DOHH2 (cell line): ENCODE data around the gene NELFCD.
"Not testable (repeated sequence)": the region's sequence is repeated elsewhere in the genome, so short reads cannot be mapped to it uniquely, and the experiment has no call there.

Source experiments
- H3F3A ChIP-seq: fragments of 200-600 bp; sonication (generic), shearing (Covaris generic); 2 replicates; pipeline ENCODE4 v1.6.0; 2016; ENCODE audit warnings: antibody characterized with exemption, mild to moderate bottlenecking; ENCODE audit not compliant: control insufficient read depth, insufficient read depth
- H3K27ac ChIP-seq: fragments of 200-600 bp; sonication (generic); 2 replicates; pipeline ENCODE4 v1.5.1; 2014; ENCODE audit warnings: low read depth, mild to moderate bottlenecking, low read length, moderate library complexity
- H3K27me3 ChIP-seq: fragments of 200-600 bp; sonication (generic); 2 replicates; pipeline ENCODE4 v1.6.1; 2014; ENCODE audit warnings: mild to moderate bottlenecking, low read length, mixed read lengths; ENCODE audit not compliant: control insufficient read depth
- H3K36me3 ChIP-seq: fragments of 200-600 bp; sonication (generic); 2 replicates; pipeline ENCODE4 v1.6.1; 2014; ENCODE audit warnings: mild to moderate bottlenecking, low read length, moderate library complexity, mixed read lengths; ENCODE audit not compliant: control insufficient read depth
- H3K4me1 ChIP-seq: fragments of 200-600 bp; sonication (generic); 2 replicates; pipeline ENCODE4 v1.6.1; 2014; ENCODE audit warnings: mild to moderate bottlenecking, low read length, mixed read lengths; ENCODE audit not compliant: control insufficient read depth
- H3K4me2 ChIP-seq: fragments of 200-600 bp; sonication (generic); 2 replicates; pipeline ENCODE4 v1.6.0; 2014; ENCODE audit warnings: mild to moderate bottlenecking, low read length, moderate library complexity
- H3K4me3 ChIP-seq: fragments of 200-600 bp; sonication (generic); 2 replicates; pipeline ENCODE4 v1.5.1; 2014; ENCODE audit warnings: mild to moderate bottlenecking, low read length, mixed read lengths
- H3K79me2 ChIP-seq: fragments of 200-600 bp; sonication (generic); 2 replicates; pipeline ENCODE4 v1.6.1; 2014; ENCODE audit warnings: mild to moderate bottlenecking, low read length, mixed read lengths; ENCODE audit not compliant: control insufficient read depth
- H3K9me2 ChIP-seq: fragments of 200-600 bp; sonication (generic); replicated peaks from 2 replicates; pipeline ENCODE4 v1.6.1; 2014; ENCODE audit warnings: mild to moderate bottlenecking, low read length, mixed read lengths; ENCODE audit not compliant: control insufficient read depth
- H3K9me3 ChIP-seq: fragments of 200-600 bp; sonication (generic); 2 replicates; pipeline ENCODE4 v1.6.1; 2014; ENCODE audit warnings: antibody characterized with exemption, low read length, mixed read lengths; ENCODE audit not compliant: control insufficient read depth, insufficient read depth
- H4K20me1 ChIP-seq: fragments of 200-600 bp; sonication (generic); 2 replicates; pipeline ENCODE4 v1.6.0; 2014; ENCODE audit warnings: low read depth, mild to moderate bottlenecking, antibody characterized with exemption, low read length, moderate library complexity; ENCODE audit not compliant: control insufficient read depth, insufficient read depth
- CTCF ChIP-seq: fragments of 200-600 bp; sonication (generic); IDR thresholded peaks from one replicate; pipeline ENCODE4 v1.5.1; 2014; ENCODE audit warnings: antibody characterized with exemption, mild to moderate bottlenecking, low read depth, low read length; ENCODE audit not compliant: poor library complexity, severe bottlenecking
- EZH2phosphoT487 ChIP-seq: fragments of 200-600 bp; sonication (generic); IDR thresholded peaks from 2 replicates; pipeline ENCODE4 v1.6.1; 2017; ENCODE audit warnings: borderline replicate concordance, mild to moderate bottlenecking, antibody characterized with exemption, low read length, moderate library complexity, mixed read lengths

Gene NELFCD

GRCh38 chr20:58978351-58979190 lies 2.5 kb upstream of the NELFCD start:
- peak overlapping the region; percentile 5 for H3K4me2 ChIP-seq
- no peak overlapping the region for H3K4me3 ChIP-seq
- H3K79me2 ChIP-seq: peaks cover 22% of the 10 kb centered on the region
- no peak overlapping the region for H3K27ac ChIP-seq
- no peaks in the 10 kb centered on the region for H3K9me3 ChIP-seq
- H3K4me1 ChIP-seq: peaks cover 41% of the 10 kb centered on the region
- H3K27me3 ChIP-seq: no peaks in the 10 kb centered on the region
- peaks cover 5% of the 10 kb centered on the region; the same call in 1 of the 2 replicates for H3F3A ChIP-seq
- H3K36me3 ChIP-seq: peaks cover 4% of the 10 kb centered on the region; the same call in 1 of the 2 replicates
- TF ChIP-seq EZH2phosphoT487 (no peak), CTCF (no peak)
- H4K20me1 ChIP-seq: no peaks in the 10 kb centered on the region
- no peaks in the 10 kb centered on the region for H3K9me2 ChIP-seq

GRCh38 chr20:58981628-58982364 lies 740 bp downstream of the NELFCD start:
- H3F3A ChIP-seq: no peaks in the 10 kb centered on the region
- peaks cover 52% of the 10 kb centered on the region for H3K79me2 ChIP-seq
- H4K20me1 ChIP-seq: peaks cover 3% of the 10 kb centered on the region; the same call in 1 of the 2 replicates
- H3K4me2 ChIP-seq: peak overlapping the region; percentile 81
- H3K9me2 ChIP-seq: no peaks in the 10 kb centered on the region
- H3K9me3 ChIP-seq: no peaks in the 10 kb centered on the region
- no peaks in the 10 kb centered on the region for H3K27me3 ChIP-seq
- no peak for TF ChIP-seq CTCF
- TF ChIP-seq EZH2phosphoT487: no peak
- H3K36me3 ChIP-seq: peaks cover 23% of the 10 kb centered on the region
- H3K4me3 ChIP-seq: peak overlapping the region; percentile 96
- peaks cover 41% of the 10 kb centered on the region for H3K4me1 ChIP-seq
- peak overlapping the region; percentile 16; the same call in 1 of the 2 replicates for H3K27ac ChIP-seq

- H3K4me3 ChIP-seq: peak overlapping the region; percentile 96
- no peak overlapping the region for H3K27ac ChIP-seq
- H3K27me3 ChIP-seq: no peaks in the 10 kb centered on the region
- H3K79me2 ChIP-seq: peaks cover 57% of the 10 kb centered on the region
- H3K36me3 ChIP-seq: peaks cover 31% of the 10 kb centered on the region
- TF ChIP-seq EZH2phosphoT487 (no peak), CTCF (no peak)
- H4K20me1 ChIP-seq: peaks cover 3% of the 10 kb centered on the region; the same call in 1 of the 2 replicates
- no peaks in the 10 kb centered on the region for H3K9me3 ChIP-seq
- H3F3A ChIP-seq: no peaks in the 10 kb centered on the region
- no peaks in the 10 kb centered on the region for H3K9me2 ChIP-seq
- peak overlapping the region; percentile 81 for H3K4me2 ChIP-seq
- H3K4me1 ChIP-seq: peaks cover 41% of the 10 kb centered on the region
Measured at GRCh38 chr20:58982406-58983114, 1.5 kb downstream of the NELFCD start.

- peak overlapping the region; percentile 81 for H3K4me2 ChIP-seq
- not testable (repeated sequence) for H4K20me1 ChIP-seq
Measured at GRCh38 chr20:58983115-58983468, 2.0 kb downstream of the NELFCD start.

More at GRCh38 chr20:58983115-58983468, 2.0 kb downstream of the NELFCD start:
- Histone ChIP-seq H3K4me3 (peak overlapping the region; percentile 96), H3K4me1 (peaks cover 40% of the 10 kb centered on the region), H3K79me2 (peaks cover 60% of the 10 kb centered on the region), H3K36me3 (peaks cover 36% of the 10 kb centered on the region)
- not testable (repeated sequence) for H3K9me3 ChIP-seq, H3K27me3 ChIP-seq, H3F3A ChIP-seq, H3K9me2 ChIP-seq, H3K27ac ChIP-seq
